Smooth muscle cell (in vitro differentiated cells): Measurements from ENCODE around the gene CADM2. TPM values are rescaled to one million over a fixed set of nuclear protein-coding genes. Genes with fewer than 3 reads are reported as not detected.

ENCODE experiments used
- DNase-seq: peaks from one replicate; lab custom pipeline; 2025; ENCODE audit not compliant: unreplicated experiment; lab: John Stamatoyannopoulos, UW
- H2AFZ ChIP-seq: fragments of 200-600 bp; sonication (generic); 2 replicates; pipeline ENCODE4 v1.6.0; 2016; ENCODE audit warnings: antibody characterized with exemption, low read depth, mild to moderate bottlenecking
- H3F3A ChIP-seq: fragments of 200-600 bp; sonication (generic); 2 replicates; pipeline ENCODE4 v1.6.0; 2017; ENCODE audit warnings: antibody characterized with exemption, low read depth
- H3K27ac ChIP-seq: fragments of 200-600 bp; sonication (generic); 2 replicates; pipeline ENCODE4 v1.5.1; 2016; ENCODE audit warnings: low read depth, mild to moderate bottlenecking
- H3K27me3 ChIP-seq: fragments of 200-600 bp; sonication (generic); 2 replicates; pipeline ENCODE4 v1.6.1; 2016; ENCODE audit warnings: low read depth, mild to moderate bottlenecking
- H3K36me3 ChIP-seq: fragments of 200-600 bp; sonication (generic); 2 replicates; pipeline ENCODE4 v1.5.1; 2016; ENCODE audit warnings: low read depth
- H3K4me1 ChIP-seq: fragments of 200-600 bp; sonication (generic); 2 replicates; pipeline ENCODE4 v1.5.1; 2016; ENCODE audit warnings: low read depth
- H3K4me2 ChIP-seq: fragments of 200-600 bp; sonication (generic); 2 replicates; pipeline ENCODE4 v1.6.0; 2016; ENCODE audit warnings: mild to moderate bottlenecking
- H3K4me3 ChIP-seq: fragments of 200-600 bp; sonication (generic); 2 replicates; pipeline ENCODE4 v1.5.1; 2016; ENCODE audit warnings: mild to moderate bottlenecking
- H3K79me2 ChIP-seq: fragments of 200-600 bp; sonication (generic); 2 replicates; pipeline ENCODE4 v1.6.0; 2016; ENCODE audit warnings: low read depth, mild to moderate bottlenecking
- H3K9ac ChIP-seq: fragments of 200-600 bp; sonication (generic); 2 replicates; pipeline ENCODE4 v1.6.0; 2016; ENCODE audit warnings: low read depth
- H3K9me3 ChIP-seq: fragments of 200-600 bp; sonication (generic); replicated peaks from 2 replicates; pipeline ENCODE4 v1.5.1; 2016; ENCODE audit warnings: low read depth
- H4K20me1 ChIP-seq: fragments of 200-600 bp; sonication (generic); 2 replicates; pipeline ENCODE4 v1.6.0; 2016; ENCODE audit warnings: low read depth
- CTCF ChIP-seq: fragments of 200-600 bp; sonication (generic); IDR thresholded peaks from 2 replicates; pipeline ENCODE4 v1.5.1; 2017; ENCODE audit warnings: borderline replicate concordance, mild to moderate bottlenecking, antibody characterized with exemption; ENCODE audit not compliant: insufficient read depth, poor library complexity, severe bottlenecking
- WGBS: methylation state at CpG from one replicate; pipeline ENCODE4 v1.1.7; 2016; ENCODE audit warnings: low lambda C conversion rate; 5-methylcytosine and 5-hydroxymethylcytosine counted together
- polyA plus RNA-seq: library from polyadenylated mRNA; unstranded; fragments of >200 nt; fragmentation: Nextera tagmentation; extraction: Ambion mirVana; gene quantifications from 2 replicates; pipeline ENCODE4 v1.2.1, GENCODE V29; 2016
- total RNA-seq: library from RNA; depleted of rRNA; stranded (reverse); fragments of >200 nt; gene quantifications from 2 replicates; pipeline ENCODE4 v1.2.3, GENCODE V29; 2014

Gene CADM2
- total and polyA plus RNA-seq, 2 experiments from 2014 or later = 0.13 TPM; not detected in 1

GRCh38 chr3:85533586-85533985 lies 574.8 kb downstream of the CADM2 start:
- Histone ChIP-seq H3K4me3 (no peak overlapping the region), H3K27ac (no peak overlapping the region), H3K4me2 (no peak overlapping the region), H3F3A (no peaks in the 10 kb centered on the region), H2AFZ (no peak overlapping the region), H3K27me3 (no peaks in the 10 kb centered on the region), H3K4me1 (no peaks in the 10 kb centered on the region), H3K9me3 (no peaks in the 10 kb centered on the region), H3K9ac (no peak overlapping the region), H3K36me3 (no peaks in the 10 kb centered on the region), H4K20me1 (no peaks in the 10 kb centered on the region), H3K79me2 (no peaks in the 10 kb centered on the region)
- 91% methylated on average over 2 of the region's 2 CpGs for WGBS
- no peak for DNase-seq
- no peak for TF ChIP-seq CTCF

- Histone ChIP-seq H3K4me1 (no peaks in the 10 kb centered on the region), H3K27ac (no peak overlapping the region), H3K4me2 (no peak overlapping the region), H3K9ac (no peak overlapping the region), H3K36me3 (no peaks in the 10 kb centered on the region), H3K79me2 (no peaks in the 10 kb centered on the region), H2AFZ (no peak overlapping the region), H3K9me3 (no peaks in the 10 kb centered on the region), H3F3A (no peaks in the 10 kb centered on the region), H4K20me1 (no peaks in the 10 kb centered on the region), H3K27me3 (no peaks in the 10 kb centered on the region), H3K4me3 (no peak overlapping the region)
- TF ChIP-seq CTCF = no peak
- WGBS = 84% methylated on average over 2 of the region's 2 CpGs
- no peak for DNase-seq
These were observed 576.7 kb downstream of the CADM2 start for GRCh38 chr3:85535517-85535916.

- Histone ChIP-seq H3K4me1 (no peaks in the 10 kb centered on the region), H3F3A (no peaks in the 10 kb centered on the region), H3K4me2 (no peak overlapping the region), H3K79me2 (no peaks in the 10 kb centered on the region), H3K36me3 (no peaks in the 10 kb centered on the region), H3K9ac (no peak overlapping the region), H2AFZ (no peak overlapping the region), H3K9me3 (no peaks in the 10 kb centered on the region), H3K27me3 (no peaks in the 10 kb centered on the region), H3K27ac (no peak overlapping the region), H3K4me3 (no peak overlapping the region), H4K20me1 (no peaks in the 10 kb centered on the region)
- DNase-seq = no peak
- TF ChIP-seq CTCF = no peak
- 97% methylated on average over 1 of the region's 1 CpG for WGBS
These were observed 580.4 kb downstream of the CADM2 start for GRCh38 chr3:85539232-85539631.

GRCh38 chr3:85554153-85554552 lies 595.4 kb downstream of the CADM2 start:
- no peak for TF ChIP-seq CTCF
- no peak overlapping the region for H3K4me2 ChIP-seq
- H3F3A ChIP-seq = no peaks in the 10 kb centered on the region
- 51% methylated on average over 10 of the region's 10 CpGs for WGBS
- no peak overlapping the region for H3K9ac ChIP-seq
- peaks cover 5% of the 10 kb centered on the region for H3K27me3 ChIP-seq
- no peak for DNase-seq
- no peaks in the 10 kb centered on the region for H3K4me1 ChIP-seq
- H3K27ac ChIP-seq = no peak overlapping the region
- no peaks in the 10 kb centered on the region for H3K79me2 ChIP-seq
- no peaks in the 10 kb centered on the region for H3K9me3 ChIP-seq
- H4K20me1 ChIP-seq = no peaks in the 10 kb centered on the region
- no peak overlapping the region for H2AFZ ChIP-seq
- no peaks in the 10 kb centered on the region for H3K36me3 ChIP-seq
- no peak overlapping the region for H3K4me3 ChIP-seq
